Measurements from ENCODE around the gene GPR137.

GPR137 gene, protein sequence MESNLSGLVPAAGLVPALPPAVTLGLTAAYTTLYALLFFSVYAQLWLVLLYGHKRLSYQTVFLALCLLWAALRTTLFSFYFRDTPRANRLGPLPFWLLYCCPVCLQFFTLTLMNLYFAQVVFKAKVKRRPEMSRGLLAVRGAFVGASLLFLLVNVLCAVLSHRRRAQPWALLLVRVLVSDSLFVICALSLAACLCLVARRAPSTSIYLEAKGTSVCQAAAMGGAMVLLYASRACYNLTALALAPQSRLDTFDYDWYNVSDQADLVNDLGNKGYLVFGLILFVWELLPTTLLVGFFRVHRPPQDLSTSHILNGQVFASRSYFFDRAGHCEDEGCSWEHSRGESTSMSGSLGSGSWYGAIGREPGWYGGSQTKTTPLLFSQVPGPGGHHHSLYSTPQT

DNA sequence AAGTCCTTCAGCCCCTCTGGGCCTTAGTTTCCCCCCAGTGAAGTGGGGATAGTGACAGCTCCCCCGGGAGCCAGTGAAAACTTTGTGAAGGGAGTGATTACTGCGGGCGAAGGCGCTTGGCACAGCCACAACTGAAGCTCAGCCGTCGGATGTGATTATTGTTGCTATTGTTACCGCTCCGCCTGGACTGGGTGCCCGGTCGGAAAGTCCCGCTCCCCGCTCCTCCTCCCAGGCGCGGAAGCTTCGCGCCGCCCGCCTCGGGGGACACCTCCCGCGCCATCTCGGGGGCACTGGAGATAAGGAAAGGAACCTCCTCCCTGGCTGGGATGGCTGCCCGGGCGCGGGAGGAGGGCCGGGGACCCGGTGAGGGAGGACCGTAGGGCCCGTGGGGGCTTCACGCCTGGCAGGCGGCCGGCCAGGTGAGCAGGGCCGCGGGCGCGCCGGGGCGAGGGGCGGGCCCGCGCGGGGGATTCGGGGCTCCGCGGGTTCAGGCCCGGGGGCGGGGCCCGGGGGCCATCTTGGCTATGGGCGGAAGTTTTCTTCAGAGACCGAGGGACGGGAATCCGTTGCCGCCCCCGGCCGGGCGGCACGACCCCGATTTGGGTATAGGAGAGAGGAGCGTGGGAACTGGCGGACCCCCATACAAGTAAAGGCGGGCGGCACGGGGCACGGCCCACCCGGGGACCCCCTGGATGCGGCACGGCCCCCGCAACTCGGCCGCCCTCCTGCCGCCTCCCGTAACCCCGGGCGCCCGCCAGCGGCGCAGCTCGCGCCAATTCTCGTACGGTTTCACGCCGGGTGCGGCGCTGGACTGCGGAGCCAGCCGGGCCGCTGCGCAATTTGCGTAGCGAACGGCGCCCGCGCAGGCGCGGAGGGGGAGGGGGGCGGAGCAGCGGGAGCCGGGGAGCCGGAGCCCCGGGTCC lies at the start of gene GPR137:
TSS of gene GPR137 (plus strand) at position 887 of the 923 bp plus-strand sequence. CDS start 677 bp downstream, outside the sequence.
- TF ChIP-seq, protein P1, sequence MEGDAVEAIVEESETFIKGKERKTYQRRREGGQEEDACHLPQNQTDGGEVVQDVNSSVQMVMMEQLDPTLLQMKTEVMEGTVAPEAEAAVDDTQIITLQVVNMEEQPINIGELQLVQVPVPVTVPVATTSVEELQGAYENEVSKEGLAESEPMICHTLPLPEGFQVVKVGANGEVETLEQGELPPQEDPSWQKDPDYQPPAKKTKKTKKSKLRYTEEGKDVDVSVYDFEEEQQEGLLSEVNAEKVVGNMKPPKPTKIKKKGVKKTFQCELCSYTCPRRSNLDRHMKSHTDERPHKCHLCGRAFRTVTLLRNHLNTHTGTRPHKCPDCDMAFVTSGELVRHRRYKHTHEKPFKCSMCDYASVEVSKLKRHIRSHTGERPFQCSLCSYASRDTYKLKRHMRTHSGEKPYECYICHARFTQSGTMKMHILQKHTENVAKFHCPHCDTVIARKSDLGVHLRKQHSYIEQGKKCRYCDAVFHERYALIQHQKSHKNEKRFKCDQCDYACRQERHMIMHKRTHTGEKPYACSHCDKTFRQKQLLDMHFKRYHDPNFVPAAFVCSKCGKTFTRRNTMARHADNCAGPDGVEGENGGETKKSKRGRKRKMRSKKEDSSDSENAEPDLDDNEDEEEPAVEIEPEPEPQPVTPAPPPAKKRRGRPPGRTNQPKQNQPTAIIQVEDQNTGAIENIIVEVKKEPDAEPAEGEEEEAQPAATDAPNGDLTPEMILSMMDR (IDR thresholded peaks at IDR 0.05) = no peak
- no peak for TF ChIP-seq ZFX (IDR thresholded peaks at IDR 0.05; ENCODE audit: borderline replicate concordance)
- H3K27ac ChIP-seq = peak within 1 kb of the TSS; percentile 98

DNA sequence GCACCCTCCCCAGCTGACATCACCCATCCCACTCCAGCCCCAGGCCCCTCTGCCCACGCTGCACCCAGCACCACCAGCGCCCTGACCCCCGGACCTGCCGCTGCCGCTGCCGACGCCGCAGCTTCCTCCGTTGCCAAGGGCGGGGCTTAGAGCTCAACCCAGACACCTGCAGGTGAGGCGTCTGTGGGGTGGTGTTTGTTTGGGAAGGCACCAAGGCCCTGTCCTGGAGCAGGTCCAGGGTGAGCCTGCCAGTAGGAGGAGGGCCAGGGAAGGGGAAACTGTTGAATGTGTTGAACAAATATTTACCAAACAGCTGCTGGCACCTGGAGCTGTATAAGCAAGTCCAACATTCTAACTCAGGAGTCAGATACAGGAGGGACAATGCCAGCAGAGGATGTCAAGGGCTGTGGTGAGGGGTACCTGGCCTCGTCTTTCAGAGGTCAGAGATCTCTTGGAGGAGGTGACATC lies 48.1 kb upstream of the GPR137 start:
- 0 out of 2 replicates have a peak overlapping the region, but pooled peaks have one; percentile 30 for H3K27ac ChIP-seq
- TF ChIP-seq ZFX (IDR thresholded peaks at IDR 0.05; ENCODE audit: borderline replicate concordance) = no peak
- TF ChIP-seq, protein P1 (IDR thresholded peaks at IDR 0.05) = no peak

DNA sequence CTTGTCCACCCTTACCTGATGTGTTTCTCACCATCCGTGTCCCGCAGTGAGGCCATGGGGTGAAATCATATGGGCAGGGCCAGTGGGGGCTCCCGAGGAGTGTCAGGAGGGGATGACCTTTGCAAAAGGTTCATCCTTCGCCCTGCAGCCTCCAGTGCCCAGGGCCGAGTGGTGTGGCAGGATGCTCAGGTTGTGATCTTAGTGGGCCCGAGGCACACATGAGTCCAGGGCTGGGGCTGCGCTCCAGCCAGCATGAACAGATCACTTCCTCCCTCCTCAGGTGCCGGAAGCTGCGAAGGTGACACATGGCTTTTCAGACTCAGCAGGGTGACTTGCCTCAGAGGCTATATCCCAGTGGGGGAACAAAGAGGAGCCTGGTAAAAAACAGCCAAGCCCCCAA lies 47.6 kb upstream of the GPR137 start:
- TF ChIP-seq, protein P1 (IDR thresholded peaks at IDR 0.05) = no peak
- no peak for TF ChIP-seq ZFX (IDR thresholded peaks at IDR 0.05; ENCODE audit: borderline replicate concordance)
- 0 out of 2 replicates have a peak overlapping the region, but pooled peaks have one; percentile 30 for H3K27ac ChIP-seq

DNA sequence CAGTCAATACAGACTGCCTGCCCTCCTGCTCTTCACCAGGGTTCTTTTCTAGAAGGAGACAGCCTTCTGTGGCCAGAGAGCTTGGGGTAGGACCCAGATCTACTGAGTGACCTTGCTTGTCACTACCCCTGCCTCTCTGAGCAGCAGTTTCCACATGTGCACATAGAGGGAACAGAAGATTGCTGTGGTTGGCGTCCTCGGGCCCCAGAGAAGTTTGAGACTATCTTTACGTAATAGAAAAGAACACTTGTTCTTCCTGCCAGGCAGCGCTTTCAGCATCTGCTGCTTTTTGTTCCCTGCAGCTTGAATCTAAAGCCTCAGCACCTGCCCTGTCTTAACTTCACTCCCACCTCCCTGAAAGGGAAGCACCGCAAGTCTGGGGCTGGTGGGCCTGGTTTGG lies 46.6 kb upstream of the GPR137 start:
- TF ChIP-seq, protein P1 (IDR thresholded peaks at IDR 0.05) = no peak
- no peak for TF ChIP-seq ZFX (IDR thresholded peaks at IDR 0.05; ENCODE audit: borderline replicate concordance)
- no peak overlapping the region for H3K27ac ChIP-seq

DNA sequence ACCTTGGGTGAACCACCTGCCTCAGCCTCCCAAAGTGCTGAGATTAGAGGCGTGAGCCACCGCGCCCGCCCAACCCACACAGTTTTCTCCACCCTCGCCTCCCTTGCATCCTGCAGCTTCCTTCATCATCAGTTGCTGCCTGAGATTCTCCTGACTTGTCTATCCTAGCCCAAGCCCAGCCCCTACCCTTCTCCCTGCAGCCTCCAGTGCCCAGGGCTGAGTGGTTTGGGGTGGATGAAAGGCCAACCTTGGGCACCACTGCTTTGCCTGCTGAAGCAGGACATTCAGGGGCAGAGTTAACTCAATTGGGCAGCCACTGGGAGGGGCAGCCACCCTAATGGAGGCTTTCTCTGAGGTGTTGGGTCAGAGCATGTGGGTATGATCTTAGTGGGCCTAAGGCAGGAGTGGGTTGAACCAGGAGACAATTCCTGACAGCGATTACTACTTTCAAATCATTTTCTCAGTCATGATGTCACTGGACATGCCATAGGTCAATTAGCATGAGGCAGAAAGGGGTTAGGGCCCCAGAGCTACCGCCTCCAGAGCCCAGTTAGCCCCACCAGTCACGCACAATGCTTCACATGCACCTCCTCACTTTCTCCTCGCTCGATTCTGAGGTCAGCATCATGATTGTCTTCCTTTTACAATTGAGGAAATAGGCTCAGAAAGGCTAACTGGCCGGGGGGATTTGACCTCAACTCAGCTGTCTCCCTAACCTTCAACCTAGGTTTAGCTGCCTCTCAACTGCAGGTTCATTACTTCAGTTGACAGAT lies 45.8 kb upstream of the GPR137 start:
- peak overlapping the region; percentile 97 for H3K27ac ChIP-seq
- no peak for TF ChIP-seq ZFX (IDR thresholded peaks at IDR 0.05; ENCODE audit: borderline replicate concordance)
- TF ChIP-seq, protein P1 (IDR thresholded peaks at IDR 0.05) = no peak

DNA sequence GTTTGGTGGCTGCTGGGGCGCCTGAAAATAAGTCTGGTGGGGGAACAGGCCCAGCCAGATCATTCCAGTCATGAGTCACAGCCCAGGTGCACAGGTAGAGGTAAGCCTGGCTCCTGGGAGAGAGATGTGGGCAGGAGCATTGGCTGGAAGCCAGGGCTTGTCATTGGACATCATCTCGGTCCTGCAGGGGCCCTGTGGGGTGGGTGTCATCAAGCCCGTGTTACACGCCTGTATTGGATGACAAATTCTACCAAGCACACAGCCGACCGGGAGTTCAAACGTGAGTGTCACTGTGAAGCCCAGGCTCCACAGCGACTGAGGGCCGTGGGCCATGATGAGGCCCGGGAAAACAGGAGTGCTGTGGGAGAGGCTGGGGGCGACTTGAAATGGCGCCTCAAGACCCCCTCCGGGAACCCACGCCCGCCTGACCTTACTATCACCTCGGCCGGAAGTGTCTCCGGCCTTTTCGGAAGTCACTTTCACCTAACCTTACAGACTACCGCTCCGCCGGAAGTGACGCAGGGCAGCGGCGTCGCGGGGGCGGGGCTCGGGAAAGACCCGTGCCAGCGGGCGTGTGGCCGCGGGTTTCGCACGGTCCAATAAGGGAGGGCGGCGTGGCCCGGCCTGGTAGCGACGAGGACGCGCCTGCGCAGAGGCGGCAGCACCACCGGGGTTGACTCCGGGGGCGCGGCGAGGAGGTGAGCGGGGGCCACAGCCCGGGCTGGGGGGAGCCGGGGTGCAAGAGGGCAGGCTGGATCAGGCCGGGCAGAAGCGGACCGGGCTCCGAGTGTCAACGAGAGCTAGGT lies 45.0 kb upstream of the GPR137 start, which contains the start of gene FKBP2:
TSS of gene FKBP2 (plus strand) at position 661 of the 806 bp plus-strand sequence. CDS start 1,293 bp downstream, outside the sequence.
- TF ChIP-seq, protein P1 (IDR thresholded peaks at IDR 0.05) = no peak
- no peak for TF ChIP-seq ZFX (IDR thresholded peaks at IDR 0.05; ENCODE audit: borderline replicate concordance)
- peak within 1 kb of the TSS; percentile 97 for H3K27ac ChIP-seq
